Spleen (tissue), 7 donors: ENCODE measurements around the gene CD207.

Source experiments
- POLR2A ChIP-seq, 3 donors: fragments of 450-650 bp; IDR thresholded peaks; one replicate each; pipeline ENCODE4 v1.5.1; 2017; ENCODE audit warnings: antibody characterized with exemption in 3 of 3, mild to moderate bottlenecking in 1 of 3
- TF ChIP-seq, protein P1 (sequence below), 11 experiments: fragments of 200-600 bp in 7 of 11; fragments of 450-650 bp in 4 of 11; sonication (generic) in 4 of 11; IDR thresholded peaks in 8 of 11; conservative IDR thresholded peaks in 3 of 11; 1 replicate in 7 of 11; 2 replicates in 4 of 11; pipeline versions ENCODE4 v1.4.0 to v1.8.0; 2016 to 2021; ENCODE audit warnings: antibody characterized with exemption in 11 of 11, inconsistent platforms in 4 of 11, mild to moderate bottlenecking in 1 of 11
- donor health status: DM: no; HTN: no; CAD: no; lungs with moderate emphysema.
- donor health status: DM: no; HTN: no; CAD: no.
- donor health status: DM: no; HTN: no; CAD: no.

DNA sequence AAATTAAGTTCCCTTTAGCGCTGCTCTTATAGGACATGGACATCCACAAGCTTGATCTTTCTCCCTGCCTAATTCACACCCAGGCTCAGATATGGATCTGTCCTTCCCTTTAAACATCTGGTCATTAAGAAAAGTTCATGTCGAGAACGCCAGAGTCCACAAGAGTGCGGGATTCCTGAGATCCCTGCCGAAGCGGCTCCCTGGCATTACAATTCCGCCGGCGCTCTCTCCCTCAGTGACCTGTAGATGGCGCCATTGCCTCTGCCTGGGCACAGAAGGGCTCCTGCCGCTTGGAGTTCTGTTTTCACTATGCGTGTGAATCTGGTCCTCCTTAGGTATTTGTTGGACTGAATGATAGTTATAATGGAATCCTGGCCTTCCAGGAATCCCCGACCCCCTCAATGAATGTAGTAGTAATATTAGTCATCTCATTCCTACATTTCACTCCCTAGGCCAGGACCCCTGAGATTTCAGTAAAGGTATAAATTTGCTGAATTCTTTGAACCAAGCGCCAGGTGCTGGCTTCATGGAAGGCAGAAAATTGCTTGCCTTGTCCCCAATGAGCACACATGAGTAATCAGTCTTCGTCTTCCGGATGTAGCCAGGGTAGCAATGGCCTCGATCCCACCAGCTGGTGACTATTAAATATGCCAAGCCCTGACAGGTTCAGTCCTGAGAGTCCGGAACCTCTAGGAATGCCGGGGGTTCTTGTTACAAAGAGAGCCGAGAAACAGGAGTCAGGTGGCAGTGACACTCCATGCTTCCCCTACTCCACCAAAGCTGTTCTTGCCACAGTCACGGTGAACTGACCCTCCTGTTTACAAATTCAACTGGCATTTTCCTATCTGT is 26.4 kb upstream of the CD207 start:
- TF ChIP-seq, protein P1, sequence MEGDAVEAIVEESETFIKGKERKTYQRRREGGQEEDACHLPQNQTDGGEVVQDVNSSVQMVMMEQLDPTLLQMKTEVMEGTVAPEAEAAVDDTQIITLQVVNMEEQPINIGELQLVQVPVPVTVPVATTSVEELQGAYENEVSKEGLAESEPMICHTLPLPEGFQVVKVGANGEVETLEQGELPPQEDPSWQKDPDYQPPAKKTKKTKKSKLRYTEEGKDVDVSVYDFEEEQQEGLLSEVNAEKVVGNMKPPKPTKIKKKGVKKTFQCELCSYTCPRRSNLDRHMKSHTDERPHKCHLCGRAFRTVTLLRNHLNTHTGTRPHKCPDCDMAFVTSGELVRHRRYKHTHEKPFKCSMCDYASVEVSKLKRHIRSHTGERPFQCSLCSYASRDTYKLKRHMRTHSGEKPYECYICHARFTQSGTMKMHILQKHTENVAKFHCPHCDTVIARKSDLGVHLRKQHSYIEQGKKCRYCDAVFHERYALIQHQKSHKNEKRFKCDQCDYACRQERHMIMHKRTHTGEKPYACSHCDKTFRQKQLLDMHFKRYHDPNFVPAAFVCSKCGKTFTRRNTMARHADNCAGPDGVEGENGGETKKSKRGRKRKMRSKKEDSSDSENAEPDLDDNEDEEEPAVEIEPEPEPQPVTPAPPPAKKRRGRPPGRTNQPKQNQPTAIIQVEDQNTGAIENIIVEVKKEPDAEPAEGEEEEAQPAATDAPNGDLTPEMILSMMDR (IDR thresholded peaks at IDR 0.05 in 8 of 11, conservative IDR thresholded peaks at IDR 0.05 in 3 of 11) = peak; percentile 37 to 91 (median 87)
- TF ChIP-seq POLR2A (IDR thresholded peaks at IDR 0.05) = no peak
